Measurements from ENCODE around the gene ATG9B.
"Not testable (repeated sequence)": the region's sequence is repeated elsewhere in the genome, so short reads cannot be mapped to it uniquely, and the experiment has no call there.

DNA sequence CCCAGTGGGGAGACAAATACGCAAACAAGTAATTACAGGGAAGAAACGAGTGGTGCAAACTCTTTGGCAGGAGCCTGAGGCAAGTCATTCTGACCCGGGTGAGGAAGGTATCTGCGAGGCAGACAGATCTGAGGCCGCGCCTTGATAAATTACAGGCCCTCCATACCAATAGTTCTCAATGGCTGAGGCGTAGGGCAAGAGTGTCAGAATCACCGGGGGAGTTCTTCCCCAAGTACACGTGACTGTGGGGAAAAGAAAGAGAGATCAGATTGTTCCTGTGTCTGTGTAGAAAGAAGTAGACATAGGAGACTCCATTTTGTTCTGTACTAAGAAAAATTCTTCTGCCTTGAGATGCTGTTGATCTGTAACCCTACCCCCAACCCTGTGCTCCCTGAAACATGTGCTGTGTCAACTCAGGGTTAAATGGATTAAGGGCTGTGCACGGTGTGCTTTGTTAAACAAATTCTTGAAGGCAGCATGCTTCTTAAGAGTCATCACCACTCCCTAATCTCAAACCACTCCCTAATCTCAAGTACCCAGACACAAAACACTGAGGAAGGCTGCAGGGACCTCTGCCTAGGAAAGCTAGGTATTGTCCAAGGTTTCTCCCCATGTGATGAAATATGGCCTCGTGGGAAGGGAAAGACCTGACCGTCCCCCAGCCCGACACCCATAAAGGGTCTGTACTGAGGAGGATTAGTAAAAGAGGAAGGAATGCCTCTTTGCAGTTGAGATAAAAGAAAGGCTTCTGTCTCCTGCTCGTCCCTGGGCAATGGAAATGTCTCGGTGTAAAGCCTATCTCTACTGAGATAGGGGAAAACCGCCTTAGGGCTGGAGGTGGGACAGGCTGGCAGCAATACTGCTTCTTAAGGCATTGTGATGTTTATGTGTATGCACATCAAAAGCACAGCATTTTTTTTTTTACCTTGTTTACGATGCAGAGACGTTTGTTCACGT, 2.8 kb upstream of the ATG9B start:
- not testable (repeated sequence) for TF ChIP-seq EP300, POLR2A, POLR2AphosphoS5 (IDR thresholded peaks at IDR 0.05)
- TF ChIP-seq, protein P1, sequence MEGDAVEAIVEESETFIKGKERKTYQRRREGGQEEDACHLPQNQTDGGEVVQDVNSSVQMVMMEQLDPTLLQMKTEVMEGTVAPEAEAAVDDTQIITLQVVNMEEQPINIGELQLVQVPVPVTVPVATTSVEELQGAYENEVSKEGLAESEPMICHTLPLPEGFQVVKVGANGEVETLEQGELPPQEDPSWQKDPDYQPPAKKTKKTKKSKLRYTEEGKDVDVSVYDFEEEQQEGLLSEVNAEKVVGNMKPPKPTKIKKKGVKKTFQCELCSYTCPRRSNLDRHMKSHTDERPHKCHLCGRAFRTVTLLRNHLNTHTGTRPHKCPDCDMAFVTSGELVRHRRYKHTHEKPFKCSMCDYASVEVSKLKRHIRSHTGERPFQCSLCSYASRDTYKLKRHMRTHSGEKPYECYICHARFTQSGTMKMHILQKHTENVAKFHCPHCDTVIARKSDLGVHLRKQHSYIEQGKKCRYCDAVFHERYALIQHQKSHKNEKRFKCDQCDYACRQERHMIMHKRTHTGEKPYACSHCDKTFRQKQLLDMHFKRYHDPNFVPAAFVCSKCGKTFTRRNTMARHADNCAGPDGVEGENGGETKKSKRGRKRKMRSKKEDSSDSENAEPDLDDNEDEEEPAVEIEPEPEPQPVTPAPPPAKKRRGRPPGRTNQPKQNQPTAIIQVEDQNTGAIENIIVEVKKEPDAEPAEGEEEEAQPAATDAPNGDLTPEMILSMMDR (IDR thresholded peaks at IDR 0.05), result not testable (repeated sequence)

All from gastroesophageal sphincter (tissue), 3 donors.